ENCODE results near the gene BCL2L11. TPM values are rescaled to one million over a fixed set of nuclear protein-coding genes. Genes with fewer than 3 reads are reported as not detected.
A peak's percentile ranks its signal among the peaks of the same experiment; 100 is the strongest.

The BCL2L11 gene
- total and polyA plus RNA-seq, 2 donors (not counting 3 experiments of a cell fraction or from before 2014, with no cell fraction given): 12.9 to 26.6 TPM

DNA sequence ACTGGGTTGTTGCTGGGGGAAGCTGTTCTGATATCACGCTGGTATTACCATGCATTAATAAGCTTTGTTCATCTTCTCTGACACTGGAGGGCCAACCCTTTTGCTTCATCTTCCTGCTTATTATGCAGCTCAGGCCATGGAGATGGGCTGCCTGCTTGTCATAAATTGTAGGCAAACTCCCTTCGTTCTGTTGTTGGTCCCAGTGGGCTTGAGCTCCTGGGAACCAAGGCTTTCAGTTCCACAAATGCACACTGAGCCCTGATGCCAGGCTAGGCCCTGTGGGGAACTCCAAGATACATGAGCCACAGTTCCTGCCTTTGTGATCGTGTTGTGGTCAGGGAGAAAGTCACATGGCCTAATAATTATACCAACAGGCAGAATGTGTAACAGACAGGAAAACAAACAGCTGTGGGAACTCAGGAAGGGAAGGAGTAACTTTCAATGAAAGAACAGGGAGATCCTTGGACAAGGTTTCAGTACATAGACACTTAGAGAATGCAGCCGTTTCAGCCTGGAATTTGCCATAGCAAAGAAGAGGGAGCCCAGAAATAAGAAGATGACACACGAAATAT, 49.0 kb upstream of the BCL2L11 start:
- TF ChIP-seq JUN (IDR thresholded peaks at IDR 0.05; ENCODE audit: borderline replicate concordance, insufficient read depth, insufficient read length, low read depth) (peak; percentile 48), POLR2AphosphoS5 (IDR thresholded peaks at IDR 0.05; ENCODE audit: insufficient read depth, low read depth, low read length) (peak; percentile 31), POLR2A (IDR thresholded peaks at IDR 0.05; ENCODE audit: low read depth, low read length) (no peak)
- TF ChIP-seq, protein P1, sequence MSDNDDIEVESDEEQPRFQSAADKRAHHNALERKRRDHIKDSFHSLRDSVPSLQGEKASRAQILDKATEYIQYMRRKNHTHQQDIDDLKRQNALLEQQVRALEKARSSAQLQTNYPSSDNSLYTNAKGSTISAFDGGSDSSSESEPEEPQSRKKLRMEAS (IDR thresholded peaks at IDR 0.05; ENCODE audit: insufficient read depth, insufficient read length): peak; percentile 94
- TF ChIP-seq, protein P2, sequence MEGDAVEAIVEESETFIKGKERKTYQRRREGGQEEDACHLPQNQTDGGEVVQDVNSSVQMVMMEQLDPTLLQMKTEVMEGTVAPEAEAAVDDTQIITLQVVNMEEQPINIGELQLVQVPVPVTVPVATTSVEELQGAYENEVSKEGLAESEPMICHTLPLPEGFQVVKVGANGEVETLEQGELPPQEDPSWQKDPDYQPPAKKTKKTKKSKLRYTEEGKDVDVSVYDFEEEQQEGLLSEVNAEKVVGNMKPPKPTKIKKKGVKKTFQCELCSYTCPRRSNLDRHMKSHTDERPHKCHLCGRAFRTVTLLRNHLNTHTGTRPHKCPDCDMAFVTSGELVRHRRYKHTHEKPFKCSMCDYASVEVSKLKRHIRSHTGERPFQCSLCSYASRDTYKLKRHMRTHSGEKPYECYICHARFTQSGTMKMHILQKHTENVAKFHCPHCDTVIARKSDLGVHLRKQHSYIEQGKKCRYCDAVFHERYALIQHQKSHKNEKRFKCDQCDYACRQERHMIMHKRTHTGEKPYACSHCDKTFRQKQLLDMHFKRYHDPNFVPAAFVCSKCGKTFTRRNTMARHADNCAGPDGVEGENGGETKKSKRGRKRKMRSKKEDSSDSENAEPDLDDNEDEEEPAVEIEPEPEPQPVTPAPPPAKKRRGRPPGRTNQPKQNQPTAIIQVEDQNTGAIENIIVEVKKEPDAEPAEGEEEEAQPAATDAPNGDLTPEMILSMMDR (IDR thresholded peaks at IDR 0.05; ENCODE audit: extremely low read depth in 1 of 2, insufficient read depth in 1 of 2, low read depth in 1 of 2, low read length in 2 of 2): no peak
- FAIRE-seq (peak; percentile 99), DNase-seq (ENCODE audit: low read depth, low spot score) (peak; percentile 99)
- dilution Hi-C loops (cut with MboI; ENCODE audit: extremely low pct_ligation_motif_present, low sequenced_read_pairs) (no loop called here), intact Hi-C loops (cut with micrococcal nuclease) (loop anchor here (1.0 to 5.0 kb wide), 2 partner anchors 49 to 631 kb away; partner anchors contain the start of gene BCL2L11)
- ChIA-PET CTCF (interaction anchor here (0.7 to 1.2 kb wide), 4 partner anchors 12 to 49 kb away, joined by 3 to 5 read pairs (median 4); partner anchors contain the start of gene BCL2L11), POLR2A (interaction anchor here (0.8 to 1.3 kb wide), 2 partner anchors 20 to 50 kb away, joined by 3 read pairs; no protein-coding TSS in a partner anchor)
- BruUV-seq (replicated peaks): no TSS peak
- H3K27ac ChIP-seq (ENCODE audit: insufficient read depth, low read depth, low read length): peak overlapping the region; percentile 95
- peak overlapping the region in 1 of 3 experiments; percentile 15 for H3K4me3 ChIP-seq (replicated peaks in 1 of 3; ENCODE audit: insufficient read depth in 1 of 3, low read depth in 1 of 3, low read length in 3 of 3)
- H4K20me1 ChIP-seq (replicated peaks; ENCODE audit: control insufficient read depth, extremely low read depth, insufficient read depth, low read length): no peaks in the 10 kb centered on the region
- no peaks in the 10 kb centered on the region for H3K9me1 ChIP-seq (replicated peaks; ENCODE audit: control insufficient read depth, extremely low read depth, insufficient read depth, low read length)
- no peaks in the 10 kb centered on the region for H3K9me3 ChIP-seq (replicated peaks; ENCODE audit: control insufficient read depth, insufficient read depth, low read length)
- H3K9ac ChIP-seq (replicated peaks; ENCODE audit: extremely low read depth, insufficient read depth, low read length): peak overlapping the region; percentile 71
- peak overlapping the region; percentile 72 for H3K4me2 ChIP-seq (ENCODE audit: insufficient read depth, low read length)
- H3K36me3 ChIP-seq (ENCODE audit: control insufficient read depth in 2 of 2, extremely low read depth in 1 of 2, insufficient read depth in 2 of 2, low read length in 2 of 2): no peaks in the 10 kb centered on the region
- H2AFZ ChIP-seq (ENCODE audit: low read depth, low read length): peak overlapping the region; percentile 13
- H3K27me3 ChIP-seq (ENCODE audit: control insufficient read depth in 2 of 2, insufficient read depth in 2 of 2, low read length in 2 of 2): no peaks in the 10 kb centered on the region
- H3K4me1 ChIP-seq (ENCODE audit: control insufficient read depth, extremely low read depth, insufficient read depth, low read length): peaks cover 22% of the 10 kb centered on the region
- no peaks in the 10 kb centered on the region for H3K79me2 ChIP-seq (ENCODE audit: control insufficient read depth, insufficient read depth, low read length)
